SK-N-SH treated with all-trans-retinoic acid at 6 μM for 48 hours (cell line): ENCODE results near the gene CITED2.

Source experiments
- SNAI2 ChIP-seq: fragments of 250-450 bp; sonication (Bioruptor Pico); IDR thresholded peaks from 2 replicates; pipeline ENCODE4 v1.5.0; 2020; ENCODE audit warnings: mild to moderate bottlenecking, moderate library complexity
- TF ChIP-seq, protein P1 (sequence below): fragments of 250-450 bp; sonication (Bioruptor Pico); IDR thresholded peaks from 2 replicates; pipeline ENCODE4 v1.8.0; 2020; ENCODE audit warnings: mild to moderate bottlenecking, moderate library complexity, borderline replicate concordance
- TF ChIP-seq, protein P2 (sequence below): fragments of 250-450 bp; sonication (Bioruptor Pico); IDR thresholded peaks from 2 replicates; pipeline ENCODE4 v1.5.1; 2020; ENCODE audit warnings: low read depth, mild to moderate bottlenecking, moderate library complexity

DNA sequence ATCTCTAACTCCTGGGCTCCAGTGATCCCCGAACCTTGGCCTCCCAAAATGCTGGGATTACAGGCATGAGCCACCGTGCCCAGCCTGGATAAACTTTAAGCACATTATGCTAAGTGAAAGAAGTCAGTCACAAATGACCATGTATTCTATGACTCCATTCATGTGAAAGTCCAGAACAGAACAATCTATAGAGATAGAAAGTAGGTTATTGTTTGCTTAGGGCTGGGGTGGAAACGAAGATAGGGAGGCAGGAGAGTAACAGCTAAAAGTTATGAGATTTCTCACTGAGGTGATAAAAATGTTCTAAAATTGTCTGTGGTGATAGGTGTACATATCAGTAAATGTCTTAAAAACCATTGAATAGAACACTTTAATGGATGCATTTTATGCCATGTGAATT lies 40.9 kb upstream of the CITED2 start:
- no peak for TF ChIP-seq SNAI2 (CRISPR knock-in tag)
- TF ChIP-seq, protein P1, sequence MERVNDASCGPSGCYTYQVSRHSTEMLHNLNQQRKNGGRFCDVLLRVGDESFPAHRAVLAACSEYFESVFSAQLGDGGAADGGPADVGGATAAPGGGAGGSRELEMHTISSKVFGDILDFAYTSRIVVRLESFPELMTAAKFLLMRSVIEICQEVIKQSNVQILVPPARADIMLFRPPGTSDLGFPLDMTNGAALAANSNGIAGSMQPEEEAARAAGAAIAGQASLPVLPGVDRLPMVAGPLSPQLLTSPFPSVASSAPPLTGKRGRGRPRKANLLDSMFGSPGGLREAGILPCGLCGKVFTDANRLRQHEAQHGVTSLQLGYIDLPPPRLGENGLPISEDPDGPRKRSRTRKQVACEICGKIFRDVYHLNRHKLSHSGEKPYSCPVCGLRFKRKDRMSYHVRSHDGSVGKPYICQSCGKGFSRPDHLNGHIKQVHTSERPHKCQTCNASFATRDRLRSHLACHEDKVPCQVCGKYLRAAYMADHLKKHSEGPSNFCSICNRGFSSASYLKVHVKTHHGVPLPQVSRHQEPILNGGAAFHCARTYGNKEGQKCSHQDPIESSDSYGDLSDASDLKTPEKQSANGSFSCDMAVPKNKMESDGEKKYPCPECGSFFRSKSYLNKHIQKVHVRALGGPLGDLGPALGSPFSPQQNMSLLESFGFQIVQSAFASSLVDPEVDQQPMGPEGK (CRISPR knock-in tag), result no peak
- TF ChIP-seq, protein P2, sequence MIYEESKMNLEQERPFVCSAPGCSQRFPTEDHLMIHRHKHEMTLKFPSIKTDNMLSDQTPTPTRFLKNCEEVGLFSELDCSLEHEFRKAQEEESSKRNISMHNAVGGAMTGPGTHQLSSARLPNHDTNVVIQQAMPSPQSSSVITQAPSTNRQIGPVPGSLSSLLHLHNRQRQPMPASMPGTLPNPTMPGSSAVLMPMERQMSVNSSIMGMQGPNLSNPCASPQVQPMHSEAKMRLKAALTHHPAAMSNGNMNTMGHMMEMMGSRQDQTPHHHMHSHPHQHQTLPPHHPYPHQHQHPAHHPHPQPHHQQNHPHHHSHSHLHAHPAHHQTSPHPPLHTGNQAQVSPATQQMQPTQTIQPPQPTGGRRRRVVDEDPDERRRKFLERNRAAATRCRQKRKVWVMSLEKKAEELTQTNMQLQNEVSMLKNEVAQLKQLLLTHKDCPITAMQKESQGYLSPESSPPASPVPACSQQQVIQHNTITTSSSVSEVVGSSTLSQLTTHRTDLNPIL (CRISPR knock-in tag), result no peak
